ENCODE data around the gene ARL15. TPM values are rescaled to one million over a fixed set of nuclear protein-coding genes. Genes with fewer than 3 reads are reported as not detected.

ARL15 gene
- total RNA-seq, 2 donors from 2014 or later: 11.4 to 22.8 TPM

DNA sequence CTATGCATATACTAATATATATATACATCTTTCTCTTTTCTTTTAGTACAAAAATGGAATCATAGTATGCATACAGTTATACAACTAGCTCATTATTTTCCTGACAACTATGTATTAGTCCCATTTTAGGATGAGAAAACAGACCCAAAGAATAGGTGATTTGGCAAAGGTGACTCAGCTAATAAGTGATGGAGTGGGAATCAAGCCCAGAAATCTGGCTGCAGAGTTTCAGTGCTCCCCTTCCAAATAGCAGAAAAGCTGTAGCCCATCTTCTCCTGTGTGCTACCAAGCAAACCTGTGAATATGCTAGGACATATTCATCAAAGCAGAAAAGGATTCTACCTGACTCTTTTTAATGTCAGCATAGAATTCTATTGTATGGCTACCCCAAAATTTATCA is 114.7 kb downstream of the ARL15 start:
- Histone ChIP-seq H3K4me1 (no peaks in the 10 kb centered on the region), H3K27ac (no peak overlapping the region), H3K9me3 (no peaks in the 10 kb centered on the region), H3K4me3 (no peak overlapping the region), H3K36me3 (no peaks in the 10 kb centered on the region), H3K27me3 (no peaks in the 10 kb centered on the region)
- no peak for TF ChIP-seq CTCF (IDR thresholded peaks at IDR 0.05)
- no peak for DNase-seq (ENCODE audit: low spot score)

DNA sequence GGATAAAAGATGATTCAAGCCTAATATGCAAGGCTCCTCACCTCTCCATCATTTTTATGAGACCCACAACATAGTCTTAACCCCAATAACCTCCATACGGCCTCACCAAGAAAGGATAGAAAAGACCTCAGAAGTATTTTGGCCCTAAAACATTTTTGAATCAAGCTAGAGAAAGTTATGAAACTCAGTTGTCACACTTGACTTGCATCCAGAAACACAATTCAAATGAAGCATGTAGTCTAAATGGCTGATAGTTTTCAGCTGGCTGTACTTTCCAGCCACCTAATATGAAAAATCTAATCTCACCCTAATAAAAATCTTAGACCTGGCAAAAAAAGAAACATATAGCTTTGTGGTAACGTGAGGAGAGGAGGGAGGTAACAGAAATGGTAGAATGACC is 116.1 kb downstream of the ARL15 start:
- Histone ChIP-seq H3K4me1 (no peaks in the 10 kb centered on the region), H3K4me3 (no peak overlapping the region), H3K27me3 (no peaks in the 10 kb centered on the region), H3K36me3 (no peaks in the 10 kb centered on the region), H3K27ac (no peak overlapping the region), H3K9me3 (no peaks in the 10 kb centered on the region)
- DNase-seq (ENCODE audit: low spot score): no peak
- TF ChIP-seq CTCF (IDR thresholded peaks at IDR 0.05): no peak

DNA sequence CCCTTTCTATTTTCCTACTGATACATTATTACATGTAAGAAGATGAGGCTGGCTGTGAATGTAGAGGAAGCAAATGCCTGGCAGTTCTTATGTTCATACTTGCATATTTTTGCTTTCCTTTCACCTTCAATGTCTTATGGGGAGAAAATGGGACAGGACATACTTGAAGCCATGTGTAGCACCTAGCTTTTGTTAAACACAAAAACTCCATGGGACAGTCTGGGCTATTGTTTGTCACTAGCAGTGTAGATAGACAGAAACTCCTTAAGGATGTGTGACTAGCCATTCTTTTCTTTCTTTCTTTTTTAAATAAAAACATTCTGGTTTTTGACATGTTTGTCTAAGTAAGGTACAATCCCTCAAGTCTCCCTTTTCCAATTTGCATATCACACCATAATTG is 122.7 kb downstream of the ARL15 start:
- no peak for TF ChIP-seq CTCF (IDR thresholded peaks at IDR 0.05)
- no peaks in the 10 kb centered on the region for H3K36me3 ChIP-seq
- H3K27ac ChIP-seq: no peak overlapping the region
- no peaks in the 10 kb centered on the region for H3K27me3 ChIP-seq
- H3K9me3 ChIP-seq: no peaks in the 10 kb centered on the region
- no peaks in the 10 kb centered on the region for H3K4me1 ChIP-seq
- no peak for DNase-seq (ENCODE audit: low spot score)
- no peak overlapping the region for H3K4me3 ChIP-seq

GRCh38 chr5:54186912-54187445 is 123.4 kb downstream of the ARL15 start:
- Histone ChIP-seq H3K27ac (no peak overlapping the region), H3K27me3 (no peaks in the 10 kb centered on the region), H3K4me1 (no peaks in the 10 kb centered on the region)

GRCh38 chr5:54186108-54186507 is 124.3 kb downstream of the ARL15 start:
- TF ChIP-seq CTCF (IDR thresholded peaks at IDR 0.05): no peak
- Histone ChIP-seq H3K4me3 (no peak overlapping the region), H3K27ac (no peak overlapping the region), H3K9me3 (no peaks in the 10 kb centered on the region), H3K27me3 (no peaks in the 10 kb centered on the region), H3K4me1 (no peaks in the 10 kb centered on the region), H3K36me3 (no peaks in the 10 kb centered on the region)
- DNase-seq (ENCODE audit: low spot score): no peak

More at GRCh38 chr5:54186912-54187445, 123.4 kb downstream of the ARL15 start:
- no peak for TF ChIP-seq CTCF (IDR thresholded peaks at IDR 0.05)
- H3K4me3 ChIP-seq: no peak overlapping the region
- DNase-seq (ENCODE audit: low spot score): no peak
- H3K36me3 ChIP-seq: no peaks in the 10 kb centered on the region
- no peaks in the 10 kb centered on the region for H3K9me3 ChIP-seq

DNA sequence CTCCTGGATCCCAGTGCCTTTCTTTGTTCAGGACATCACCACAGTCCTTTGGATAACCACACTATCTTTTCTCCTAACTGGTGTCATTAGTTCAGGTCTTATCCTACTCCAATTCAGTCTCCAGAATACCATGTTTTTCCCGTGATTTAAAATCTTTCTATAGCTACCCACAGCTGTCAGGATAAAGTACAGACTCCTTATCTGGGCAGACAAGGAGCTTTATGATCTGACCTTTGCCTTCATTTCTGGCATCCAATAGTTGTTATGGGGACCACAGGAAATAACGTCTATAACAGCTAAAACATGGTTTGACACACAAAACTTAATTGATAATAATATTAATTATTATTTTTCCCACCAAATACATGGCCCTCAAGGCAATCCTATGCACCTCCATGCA is 125.6 kb downstream of the ARL15 start:
- Histone ChIP-seq H3K27me3 (no peaks in the 10 kb centered on the region), H3K4me3 (no peak overlapping the region), H3K4me1 (no peaks in the 10 kb centered on the region), H3K27ac (no peak overlapping the region), H3K36me3 (no peaks in the 10 kb centered on the region), H3K9me3 (no peaks in the 10 kb centered on the region)
- no peak for DNase-seq (ENCODE audit: low spot score)
- TF ChIP-seq CTCF (IDR thresholded peaks at IDR 0.05): no peak
